Measurements from ENCODE around the gene AFG1L.
"Not testable (repeated sequence)": the region's sequence is repeated elsewhere in the genome, so short reads cannot be mapped to it uniquely, and the experiment has no call there.

The AFG1L gene

GRCh38 chr6:108518714-108519576, 224.1 kb downstream of the AFG1L start:
- DNase-seq (ENCODE audit: low read depth): no peak

GRCh38 chr6:108521616-108522107, 226.8 kb downstream of the AFG1L start:
- no peak for DNase-seq (ENCODE audit: low read depth)

- no peak for DNase-seq (ENCODE audit: low read depth)
Observed at GRCh38 chr6:108523697-108524096, 228.8 kb downstream of the AFG1L start.

- DNase-seq (ENCODE audit: low read depth): no peak
Observed at GRCh38 chr6:108524528-108525248, 229.8 kb downstream of the AFG1L start.

GRCh38 chr6:108526739-108527174, 231.9 kb downstream of the AFG1L start:
- DNase-seq (ENCODE audit: low read depth): no peak

GRCh38 chr6:108528878-108529277, 234.0 kb downstream of the AFG1L start:
- no peak for DNase-seq (ENCODE audit: low read depth)

- no peak for DNase-seq (ENCODE audit: low read depth)
Observed at GRCh38 chr6:108531332-108531731, 236.5 kb downstream of the AFG1L start.

- DNase-seq (ENCODE audit: low read depth): no peak
Observed at GRCh38 chr6:108535114-108535742, 240.4 kb downstream of the AFG1L start.

- DNase-seq (ENCODE audit: low read depth): not testable (repeated sequence)
Observed at GRCh38 chr6:108535920-108536535, 241.2 kb downstream of the AFG1L start.

GRCh38 chr6:108541843-108542759, 247.2 kb downstream of the AFG1L start:
- DNase-seq (ENCODE audit: low read depth): peak; percentile 57

- DNase-seq (ENCODE audit: low read depth): no peak
Observed at GRCh38 chr6:108543175-108543940, 248.5 kb downstream of the AFG1L start.

- no peak for DNase-seq (ENCODE audit: low read depth)
Observed at GRCh38 chr6:108544606-108545005, 249.8 kb downstream of the AFG1L start.

- DNase-seq (ENCODE audit: low read depth): no peak
Observed at GRCh38 chr6:108546079-108547049, 251.5 kb downstream of the AFG1L start.

GRCh38 chr6:108549241-108549640, 254.4 kb downstream of the AFG1L start:
- DNase-seq (ENCODE audit: low read depth): no peak

- DNase-seq (ENCODE audit: low read depth): no peak
Observed at GRCh38 chr6:108549741-108550140, 254.9 kb downstream of the AFG1L start.

GRCh38 chr6:108550256-108550655, 255.4 kb downstream of the AFG1L start:
- DNase-seq (ENCODE audit: low read depth): no peak

GRCh38 chr6:108555399-108556052, 260.7 kb downstream of the AFG1L start:
- no peak for DNase-seq (ENCODE audit: low read depth)

GRCh38 chr6:108556250-108556649, 261.4 kb downstream of the AFG1L start:
- no peak for DNase-seq (ENCODE audit: low read depth)

Measured in T follicular helper cell (primary cell).